Stimulated activated CD8-positive, alpha-beta memory T cell treated with anti-CD3 and anti-CD28 coated beads, Interleukin-12 subunit alpha, Interleukin-12 subunit beta, amount 100 ng/mL, for 4 hours (primary cell): ENCODE data around the gene GFI1.

Source experiments
- DNase-seq: peaks from one replicate; pipeline ENCODE4 v3.0.0-alpha.2; 2020; ENCODE audit warnings: low read depth

Gene GFI1

GRCh38 chr1:92488416-92488815, 1.7 kb upstream of the GFI1 start:
- DNase-seq = no peak

DNA sequence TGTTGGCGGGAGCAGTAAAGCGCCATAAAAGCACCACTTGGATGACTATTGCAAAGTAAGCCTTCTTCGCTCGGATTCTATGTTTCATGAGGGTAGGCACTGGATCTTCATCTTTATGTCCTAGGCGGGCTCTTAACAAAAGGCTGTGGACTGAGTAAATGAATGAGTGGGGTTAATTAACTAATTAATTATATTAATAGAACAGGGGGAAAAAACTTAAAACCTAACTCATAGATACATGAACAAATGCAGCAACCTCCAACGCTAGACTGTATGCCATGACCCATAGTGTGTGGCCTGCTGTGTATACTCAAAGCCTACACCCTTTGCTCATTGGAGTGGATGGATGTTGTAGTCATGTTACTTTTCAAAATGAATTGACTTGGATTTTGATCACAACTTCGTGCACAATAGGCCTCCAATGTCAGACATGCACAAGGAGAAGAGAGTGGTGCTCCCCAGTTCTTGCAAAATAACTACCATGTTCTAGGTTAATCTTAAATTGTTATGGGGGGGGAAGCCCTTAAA, 417 bp upstream of the GFI1 start:
- DNase-seq = no peak

DNA sequence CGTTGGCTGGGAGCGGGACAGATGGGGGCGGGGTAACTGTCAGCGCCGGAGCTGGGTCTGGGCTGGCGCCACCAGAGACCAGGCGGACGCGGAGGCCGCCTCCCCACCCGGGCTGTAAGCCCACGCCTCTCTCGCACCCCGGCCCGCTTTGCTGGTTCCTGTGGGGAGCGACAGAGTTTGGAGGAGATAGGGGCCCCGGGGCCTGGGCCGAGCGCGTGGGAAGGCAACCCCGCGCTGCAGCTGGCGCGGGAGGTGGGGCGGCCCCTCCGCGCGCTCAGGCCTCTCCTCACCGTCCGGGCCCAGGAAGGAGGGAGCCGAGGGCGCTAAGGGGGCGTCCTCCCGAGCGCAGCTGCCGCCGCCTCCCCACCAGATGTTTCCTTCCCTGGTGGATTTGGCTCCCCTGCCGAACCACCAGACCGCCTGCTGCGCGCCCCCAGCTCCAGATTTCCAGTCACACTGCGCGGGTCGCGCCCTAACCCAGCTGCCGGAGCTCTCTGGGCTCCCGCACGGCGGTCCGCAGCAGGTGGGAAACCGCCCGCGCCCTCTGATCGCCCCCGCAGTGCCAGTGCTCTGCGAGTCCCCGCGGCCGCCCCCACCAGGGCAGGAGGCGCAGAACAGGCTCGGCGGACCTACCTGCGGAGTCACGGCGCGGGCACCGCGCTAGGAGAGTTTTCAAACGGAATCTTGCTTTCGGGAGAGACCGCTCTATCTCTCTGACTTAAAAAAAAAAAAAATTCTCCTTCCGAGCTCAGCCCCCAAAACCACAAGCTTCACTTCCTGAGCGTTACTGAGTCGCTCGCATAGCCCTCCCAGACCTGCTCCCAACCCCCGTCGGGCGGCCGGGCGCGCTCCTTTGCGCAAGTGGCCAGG, 1.1 kb downstream of the GFI1 start:
- peak; percentile 83 for DNase-seq

DNA sequence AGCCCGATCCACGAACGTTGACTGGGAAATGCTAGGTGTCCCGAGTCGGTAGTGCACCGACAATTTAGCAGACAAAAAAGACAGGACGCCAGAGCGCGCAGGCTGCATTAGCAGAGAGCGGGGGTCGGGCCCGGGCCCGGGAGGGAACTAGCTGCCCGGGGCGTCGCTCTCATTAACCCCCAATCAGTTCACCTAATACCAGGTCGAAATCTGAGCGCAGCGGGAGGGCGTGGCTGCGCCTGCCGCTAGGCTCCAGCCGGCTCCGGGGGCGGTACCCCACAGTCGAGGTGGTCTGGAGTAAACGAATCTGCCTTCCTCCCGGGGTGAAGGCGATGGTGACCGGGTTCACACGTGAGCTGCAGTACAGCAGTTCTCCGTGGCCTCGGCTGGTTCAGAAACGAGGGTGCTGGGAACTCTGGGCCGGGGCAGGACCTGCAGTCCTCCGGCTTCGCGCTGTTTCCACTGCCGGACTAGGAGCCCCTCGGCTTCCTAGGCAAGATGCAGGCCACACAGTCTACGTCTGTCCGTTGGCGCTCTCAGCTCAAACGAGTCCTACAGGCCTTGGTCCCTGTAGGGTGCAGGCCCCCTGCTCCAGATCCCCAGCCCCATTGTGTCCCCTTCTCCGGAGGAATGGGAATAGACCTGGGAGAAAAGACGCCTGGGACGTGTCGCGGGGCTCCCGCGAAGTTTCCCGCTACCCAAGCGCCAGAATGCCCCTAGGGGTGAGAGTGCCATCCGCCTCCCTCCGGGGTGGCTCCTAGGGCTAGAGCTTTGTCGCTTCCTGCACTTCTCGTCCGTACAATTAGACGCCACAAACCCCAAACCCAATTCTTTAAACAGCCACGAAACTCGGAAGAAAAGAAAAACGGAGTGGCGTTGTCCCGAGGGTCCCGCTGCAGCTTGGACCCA, 2.0 kb downstream of the GFI1 start:
- DNase-seq = peak; percentile 71

DNA sequence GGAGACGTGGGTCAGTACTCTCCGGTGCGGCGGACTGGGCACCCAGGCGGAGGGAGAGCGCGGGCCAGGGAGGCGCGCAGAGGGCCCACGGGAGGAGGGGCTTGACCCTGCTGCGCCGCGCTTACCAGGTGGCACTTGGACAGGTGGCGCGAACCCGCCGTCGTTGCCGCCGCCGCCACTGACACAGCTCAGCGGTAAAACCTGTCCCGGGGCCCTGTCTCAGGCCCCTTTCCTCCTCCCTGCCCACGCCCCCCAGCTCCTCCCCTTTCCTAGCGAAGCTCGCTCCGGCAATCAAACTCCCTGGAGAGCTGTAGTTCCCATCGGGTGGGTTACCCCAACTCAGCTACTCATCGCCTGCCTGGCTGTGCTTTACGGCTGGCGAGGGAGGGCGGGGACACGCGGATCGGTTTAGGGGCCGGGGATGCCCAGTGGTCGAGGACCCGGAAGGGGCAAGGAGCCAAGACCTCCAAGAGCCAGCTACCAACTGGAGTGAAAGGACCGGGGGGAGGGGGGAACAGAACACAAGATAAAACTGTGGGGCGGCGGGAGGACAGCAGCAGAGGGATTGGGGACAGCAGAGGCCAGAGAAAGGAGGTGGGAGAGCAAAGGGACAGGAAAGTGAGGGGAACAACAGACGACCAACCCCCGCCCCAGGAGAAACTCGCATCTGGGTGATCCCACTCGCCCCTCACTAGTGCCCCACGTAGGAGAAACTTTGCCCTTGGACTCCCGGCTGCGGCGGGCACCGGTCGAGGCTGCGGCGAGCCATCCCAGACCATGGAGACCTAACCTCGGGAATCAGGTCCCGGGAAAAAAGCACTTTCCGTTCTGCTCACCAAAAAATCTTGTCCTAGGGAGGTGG, 2.9 kb downstream of the GFI1 start:
- DNase-seq = peak; percentile 58

GRCh38 chr1:92482665-92483609, 3.8 kb downstream of the GFI1 start:
- DNase-seq = peak; percentile 12

- DNase-seq = no peak
Measured at GRCh38 chr1:92481971-92482664, 4.6 kb downstream of the GFI1 start.

DNA sequence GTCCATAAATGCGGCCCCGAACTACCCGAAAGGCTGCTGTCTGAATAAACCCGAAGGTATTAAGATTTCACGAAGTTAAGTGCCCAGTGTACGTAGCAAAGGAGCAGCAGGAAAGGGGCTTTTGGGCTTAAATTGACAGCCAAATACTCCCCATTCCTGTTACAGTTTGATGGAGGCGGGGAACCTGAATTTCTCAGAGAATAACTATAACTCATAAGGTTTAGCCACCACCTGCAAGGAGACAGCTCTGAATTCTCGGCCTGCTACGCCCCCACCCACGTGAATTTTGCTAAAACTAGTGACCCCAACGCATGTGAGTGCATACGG, 5.2 kb downstream of the GFI1 start:
- DNase-seq = no peak

DNA sequence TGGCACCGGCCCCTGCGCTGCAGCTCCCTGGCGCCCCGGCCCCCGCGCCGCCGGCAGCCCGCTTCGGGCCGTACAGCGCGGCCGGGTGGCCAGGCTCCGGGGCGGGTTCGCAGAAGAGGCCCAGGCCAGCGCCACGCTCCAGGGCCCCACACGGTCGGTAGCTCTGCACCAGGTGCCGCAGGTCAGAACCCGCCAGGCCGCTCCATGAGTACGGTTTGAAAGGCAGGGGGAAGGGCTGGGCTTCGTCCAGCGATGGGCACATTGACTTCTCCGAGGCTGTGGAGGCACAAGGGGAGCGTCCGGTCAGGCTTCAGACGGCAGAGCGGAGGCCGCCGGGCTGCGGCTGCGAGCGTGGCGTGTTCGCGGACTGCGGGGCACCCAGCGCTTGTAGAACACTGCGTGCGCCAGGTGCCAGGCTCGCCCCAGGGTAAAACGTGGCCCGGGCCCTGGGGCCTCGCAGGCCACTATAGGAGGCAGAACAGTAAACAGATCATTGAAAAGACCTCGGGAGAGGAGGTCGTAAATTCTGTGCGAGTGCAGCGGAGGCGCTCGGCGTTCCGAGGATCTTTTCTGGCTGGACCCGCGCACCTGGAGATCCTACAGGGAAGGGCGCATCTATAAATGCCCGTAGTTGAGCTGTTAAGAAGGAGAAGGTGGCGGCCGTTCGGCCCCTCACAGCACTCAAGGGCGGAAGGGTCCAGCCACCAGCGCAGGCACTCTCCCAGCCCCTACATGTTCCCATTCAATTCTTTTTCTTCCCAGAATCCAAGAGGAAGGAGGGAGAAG, 5.7 kb downstream of the GFI1 start:
- DNase-seq = no peak

DNA sequence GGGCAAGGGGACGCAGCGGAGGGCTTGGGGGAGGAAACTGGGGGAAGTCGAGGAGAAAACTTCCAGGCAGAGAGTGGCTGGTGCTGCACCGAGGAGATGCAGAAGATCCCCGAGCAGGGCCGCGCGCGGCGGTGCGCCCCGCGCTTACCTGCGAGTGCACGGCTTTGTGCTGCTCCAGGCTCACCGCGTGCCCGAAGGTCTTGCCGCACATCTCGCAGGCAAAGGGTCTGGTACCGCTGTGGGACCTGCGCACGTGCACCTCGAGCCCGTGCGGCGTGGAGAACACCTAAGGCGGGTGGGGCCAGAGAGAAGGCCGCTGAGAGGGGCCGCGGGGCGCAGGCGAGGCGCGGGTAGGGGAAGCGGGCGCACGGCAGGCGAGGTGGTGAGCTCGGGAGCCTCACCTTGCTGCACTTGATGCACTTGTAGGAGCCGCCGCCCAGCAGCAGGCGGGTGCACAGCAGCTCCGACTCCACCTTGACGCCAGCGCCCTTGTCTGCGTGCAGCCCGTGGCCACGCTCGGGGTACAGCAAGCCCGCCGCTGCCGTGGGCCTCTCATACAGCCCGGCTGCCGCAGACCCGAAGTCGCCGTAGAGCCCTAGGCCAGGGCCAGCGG, 6.4 kb downstream of the GFI1 start:
- no peak for DNase-seq

GRCh38 chr1:92479587-92479986, 7.1 kb downstream of the GFI1 start:
- DNase-seq = no peak

GRCh38 chr1:92478393-92478792, 8.3 kb downstream of the GFI1 start:
- DNase-seq = no peak

GRCh38 chr1:92476071-92476631, 10.6 kb downstream of the GFI1 start:
- peak; percentile 34 for DNase-seq

- DNase-seq = no peak
Measured at GRCh38 chr1:92475029-92475428, 11.7 kb downstream of the GFI1 start.

GRCh38 chr1:92473781-92474495, 12.8 kb downstream of the GFI1 start:
- no peak for DNase-seq

DNA sequence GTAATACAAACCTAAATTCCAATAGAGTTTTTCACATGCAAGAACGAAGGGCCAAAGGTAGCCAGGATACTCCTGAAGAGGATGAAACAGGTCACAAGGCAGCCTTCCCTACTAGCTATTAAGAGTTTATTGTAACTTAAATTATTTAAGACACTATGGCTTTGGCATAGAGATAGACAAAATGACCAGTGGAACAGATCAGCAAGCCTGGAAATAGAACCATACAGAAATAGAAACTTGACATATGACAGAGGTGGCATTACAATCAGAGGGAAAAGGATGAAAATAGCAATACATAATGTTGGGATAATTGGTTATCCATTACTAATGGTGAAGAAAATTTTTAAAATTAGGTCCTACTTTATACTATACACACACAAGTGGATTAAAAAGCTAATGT, 16.5 kb downstream of the GFI1 start:
- DNase-seq = no peak

DNA sequence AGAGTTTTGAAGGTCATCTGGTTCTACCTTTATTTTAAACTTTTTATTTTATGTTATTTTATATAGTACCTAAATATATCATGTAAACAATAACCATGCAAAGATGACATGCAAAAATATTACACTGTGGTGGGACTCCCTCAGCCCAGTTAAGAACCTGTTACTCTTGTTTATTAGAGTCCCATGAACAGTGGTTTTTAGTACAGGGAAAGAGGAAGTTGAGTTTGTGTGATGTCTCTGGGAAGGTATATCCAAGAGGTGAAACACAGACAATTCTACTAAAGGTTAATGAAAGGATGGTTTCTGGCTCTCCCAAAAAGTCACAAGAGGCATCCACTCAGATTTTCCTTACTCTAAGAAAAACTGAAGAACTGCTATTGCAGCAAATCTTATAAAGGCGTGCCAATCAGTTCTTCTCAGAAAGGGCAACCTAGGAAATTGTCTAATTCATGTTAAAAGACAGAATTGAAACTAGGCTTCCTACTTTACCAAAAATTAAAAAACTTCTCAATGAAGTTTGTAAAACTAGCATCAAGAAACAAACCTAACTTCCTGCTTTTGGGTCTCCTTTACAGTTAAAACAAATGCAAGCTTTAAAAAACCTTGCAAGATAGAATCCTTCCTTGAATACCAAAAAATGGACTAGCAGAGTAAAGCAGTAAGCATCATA, 19.9 kb downstream of the GFI1 start:
- no peak for DNase-seq
